Breast epithelium (tissue), 3 donors: Measurements from ENCODE around the gene AXIN2.

Experiments
- POLR2A ChIP-seq: fragments of 450-650 bp; IDR thresholded peaks from one replicate; pipeline ENCODE4 v1.6.1; 2016; ENCODE audit warnings: antibody characterized with exemption, mild to moderate bottlenecking, moderate library complexity
- POLR2AphosphoS5 ChIP-seq, 3 donors: sonication (generic); formaldehyde crosslinking; IDR thresholded peaks; one replicate each; pipeline ENCODE4 v1.6.1; 2017; ENCODE audit warnings: antibody characterized with exemption in 3 of 3
- TF ChIP-seq, protein P1 (sequence below), 3 donors: fragments of 450-650 bp; IDR thresholded peaks; one replicate each; pipeline ENCODE4 v1.5.1; 2016 to 2017; ENCODE audit warnings: antibody characterized with exemption in 3 of 3, mild to moderate bottlenecking in 3 of 3, moderate library complexity in 3 of 3

GRCh38 chr17:65479282-65479681, 82.2 kb downstream of the AXIN2 start:
- no peak for TF ChIP-seq POLR2A
- TF ChIP-seq, protein P1, sequence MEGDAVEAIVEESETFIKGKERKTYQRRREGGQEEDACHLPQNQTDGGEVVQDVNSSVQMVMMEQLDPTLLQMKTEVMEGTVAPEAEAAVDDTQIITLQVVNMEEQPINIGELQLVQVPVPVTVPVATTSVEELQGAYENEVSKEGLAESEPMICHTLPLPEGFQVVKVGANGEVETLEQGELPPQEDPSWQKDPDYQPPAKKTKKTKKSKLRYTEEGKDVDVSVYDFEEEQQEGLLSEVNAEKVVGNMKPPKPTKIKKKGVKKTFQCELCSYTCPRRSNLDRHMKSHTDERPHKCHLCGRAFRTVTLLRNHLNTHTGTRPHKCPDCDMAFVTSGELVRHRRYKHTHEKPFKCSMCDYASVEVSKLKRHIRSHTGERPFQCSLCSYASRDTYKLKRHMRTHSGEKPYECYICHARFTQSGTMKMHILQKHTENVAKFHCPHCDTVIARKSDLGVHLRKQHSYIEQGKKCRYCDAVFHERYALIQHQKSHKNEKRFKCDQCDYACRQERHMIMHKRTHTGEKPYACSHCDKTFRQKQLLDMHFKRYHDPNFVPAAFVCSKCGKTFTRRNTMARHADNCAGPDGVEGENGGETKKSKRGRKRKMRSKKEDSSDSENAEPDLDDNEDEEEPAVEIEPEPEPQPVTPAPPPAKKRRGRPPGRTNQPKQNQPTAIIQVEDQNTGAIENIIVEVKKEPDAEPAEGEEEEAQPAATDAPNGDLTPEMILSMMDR (IDR thresholded peaks at IDR 0.05): no peak
- TF ChIP-seq POLR2AphosphoS5 (IDR thresholded peaks at IDR 0.05): no peak
